ENCODE data around the gene AKAP13.

AKAP13 gene

GRCh38 chr15:85619992-85620689 lies 239.7 kb downstream of the AKAP13 start:
- DNase-seq = no peak

DNA sequence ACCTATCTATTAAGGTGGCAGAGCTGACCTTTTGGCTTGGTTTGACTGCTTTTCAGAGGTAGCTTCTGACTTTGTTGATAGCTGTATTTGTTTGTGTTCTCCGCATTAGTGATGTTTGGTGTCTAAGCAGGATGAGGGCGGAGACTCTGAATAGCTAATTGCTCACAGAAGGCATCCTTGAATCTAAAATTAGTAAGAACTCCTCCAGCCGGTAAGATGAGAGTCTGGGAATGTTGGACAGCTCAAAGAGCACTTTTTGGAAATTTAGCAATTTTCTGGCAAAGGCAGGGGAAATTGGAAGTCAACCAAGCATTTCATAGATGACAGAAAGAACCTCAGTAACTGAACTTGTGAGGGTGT lies 240.3 kb downstream of the AKAP13 start:
- DNase-seq = no peak

- no peak for DNase-seq
Measured at GRCh38 chr15:85621094-85621493, 240.7 kb downstream of the AKAP13 start.

- no peak for DNase-seq
Measured at GRCh38 chr15:85622221-85622831, 241.9 kb downstream of the AKAP13 start.

DNA sequence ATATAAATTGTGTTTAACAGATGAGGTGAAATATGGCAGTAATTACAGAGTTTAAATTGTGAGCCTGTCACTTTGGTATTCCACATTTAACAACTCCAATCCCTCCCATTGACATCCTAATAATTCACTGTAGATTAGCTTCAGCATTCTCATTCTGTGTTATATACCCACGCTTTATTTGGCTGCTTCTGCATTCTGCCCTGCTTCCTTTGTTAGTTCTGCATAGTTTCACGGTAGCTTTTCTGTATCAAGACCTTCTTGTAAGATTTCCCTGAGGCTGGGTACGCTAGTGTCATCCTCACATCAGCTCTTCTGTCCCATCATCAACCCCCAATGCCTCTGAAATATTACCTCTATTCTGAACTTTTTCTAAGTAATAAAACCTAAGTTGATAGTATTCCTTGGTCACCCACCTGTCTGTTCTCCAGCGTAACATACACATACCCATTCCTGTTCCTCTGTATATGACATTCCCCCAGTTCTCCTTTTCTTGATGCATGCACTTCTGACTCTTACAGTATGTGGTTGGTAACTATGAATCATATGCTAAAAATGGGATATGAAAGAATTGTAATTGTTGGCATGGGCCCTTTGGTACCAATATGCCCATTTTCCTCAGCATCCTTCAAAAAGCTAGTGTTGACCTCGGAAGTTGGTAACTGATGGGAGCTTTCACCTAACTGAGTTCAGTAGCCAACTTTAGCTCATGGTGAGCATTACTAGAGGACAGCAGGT lies 243.1 kb downstream of the AKAP13 start:
- DNase-seq = peak in 1 of 56 donors; percentile 5

DNA sequence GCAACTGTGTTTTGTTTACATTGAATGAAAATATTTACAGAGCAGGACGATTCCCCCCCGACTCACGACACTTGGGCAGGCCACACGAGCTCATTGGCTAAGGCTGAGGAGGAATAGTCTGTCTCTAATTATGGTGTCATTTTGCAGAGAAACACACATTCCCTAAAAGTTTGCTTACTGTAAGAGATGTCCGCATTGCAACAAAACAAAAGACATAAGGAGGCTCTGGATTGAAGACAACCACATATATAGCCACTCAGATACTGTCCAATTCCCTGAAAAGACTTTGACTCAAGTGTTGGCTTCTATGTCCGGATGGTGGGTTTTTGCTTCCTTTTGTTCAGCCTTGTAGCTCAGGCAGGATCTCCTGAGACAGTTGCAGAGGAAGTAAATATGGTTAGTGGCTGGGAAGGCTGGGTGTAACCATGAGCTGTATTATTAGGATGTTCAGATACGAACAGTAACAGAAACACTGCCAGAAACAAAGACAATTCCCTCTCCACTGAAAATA lies 243.9 kb downstream of the AKAP13 start:
- no peak for DNase-seq

GRCh38 chr15:85625166-85625830 lies 244.9 kb downstream of the AKAP13 start:
- no peak for DNase-seq

- DNase-seq = no peak
Measured at GRCh38 chr15:85625856-85626255, 245.5 kb downstream of the AKAP13 start.

DNA sequence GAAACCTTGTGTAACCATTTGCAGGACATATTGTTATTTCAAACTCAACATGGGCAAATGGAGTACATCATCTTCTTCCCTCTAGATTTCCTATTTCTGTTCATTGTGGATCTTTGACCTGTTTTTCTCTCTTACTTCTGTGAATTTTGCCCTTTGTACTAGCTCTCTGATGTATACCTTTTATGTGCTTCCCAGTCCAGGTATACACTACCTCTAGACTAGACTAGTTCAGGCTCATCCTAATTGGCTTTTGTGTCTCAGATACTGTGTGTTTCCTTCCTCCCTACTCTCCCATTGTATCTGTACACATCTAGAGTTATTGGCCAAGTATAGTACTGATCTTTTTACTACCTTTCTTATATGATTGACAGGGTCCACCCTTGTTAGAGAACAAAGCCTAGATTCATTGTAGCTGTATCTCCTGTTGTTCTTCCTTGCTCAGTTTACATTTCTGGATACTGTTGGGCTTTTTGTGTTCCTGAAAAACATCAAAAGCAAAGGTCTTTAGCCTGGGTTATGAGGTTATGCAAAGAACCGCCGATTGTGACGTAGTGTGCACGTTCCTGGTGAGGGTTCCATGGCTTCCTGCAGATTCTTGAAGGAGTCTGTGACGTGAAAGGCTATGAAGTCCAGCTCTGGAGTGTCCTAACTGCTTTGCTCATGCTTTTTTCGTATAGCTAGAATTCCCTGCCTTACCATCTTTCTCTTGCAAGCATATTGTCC lies 247.0 kb downstream of the AKAP13 start:
- DNase-seq = no peak

- DNase-seq = no peak
Measured at GRCh38 chr15:85630311-85630710, 249.9 kb downstream of the AKAP13 start.

DNA sequence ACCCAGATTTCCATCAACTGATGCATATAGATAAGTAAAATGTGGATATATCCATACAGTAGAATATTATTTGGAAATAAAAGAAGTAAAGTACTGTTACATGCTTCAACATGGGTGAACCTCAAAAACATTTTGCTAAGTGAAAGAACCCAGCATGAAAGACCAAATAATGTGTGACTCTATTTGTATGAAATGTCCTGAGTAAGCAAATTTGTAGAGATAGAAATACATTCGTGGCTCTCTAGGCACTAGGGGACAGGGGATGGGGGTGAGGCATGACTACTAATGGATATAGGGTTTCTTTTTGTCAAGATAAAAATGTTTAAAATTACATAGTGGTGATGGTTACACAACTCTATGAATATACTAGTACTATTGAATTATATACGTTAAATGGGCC lies 250.6 kb downstream of the AKAP13 start:
- DNase-seq = no peak

DNA sequence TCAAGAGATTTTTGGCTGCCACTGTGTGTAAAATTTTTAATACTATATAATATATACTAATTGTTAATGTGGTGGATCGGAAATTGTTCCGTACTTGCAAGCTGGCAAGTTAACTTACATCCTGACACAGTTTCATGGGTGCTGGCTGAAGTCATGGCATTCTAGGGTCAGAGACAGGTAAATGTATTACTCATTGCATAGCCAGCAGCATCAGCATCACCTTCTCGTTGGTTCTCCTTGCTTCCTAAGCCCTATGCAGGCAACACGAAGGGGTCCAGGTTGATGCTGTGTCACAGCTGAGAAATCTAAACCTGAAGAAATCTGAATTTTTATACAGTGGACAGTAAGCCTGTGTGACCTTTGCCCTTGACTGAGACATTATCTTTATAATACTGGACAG lies 251.6 kb downstream of the AKAP13 start:
- DNase-seq = no peak

- no peak for DNase-seq
Measured at GRCh38 chr15:85633859-85634258, 253.5 kb downstream of the AKAP13 start.

GRCh38 chr15:85636351-85636750 lies 255.9 kb downstream of the AKAP13 start:
- DNase-seq = no peak

- DNase-seq = peak in 1 of 56 donors; percentile 18
Measured at GRCh38 chr15:85639752-85640381, 259.5 kb downstream of the AKAP13 start.

DNA sequence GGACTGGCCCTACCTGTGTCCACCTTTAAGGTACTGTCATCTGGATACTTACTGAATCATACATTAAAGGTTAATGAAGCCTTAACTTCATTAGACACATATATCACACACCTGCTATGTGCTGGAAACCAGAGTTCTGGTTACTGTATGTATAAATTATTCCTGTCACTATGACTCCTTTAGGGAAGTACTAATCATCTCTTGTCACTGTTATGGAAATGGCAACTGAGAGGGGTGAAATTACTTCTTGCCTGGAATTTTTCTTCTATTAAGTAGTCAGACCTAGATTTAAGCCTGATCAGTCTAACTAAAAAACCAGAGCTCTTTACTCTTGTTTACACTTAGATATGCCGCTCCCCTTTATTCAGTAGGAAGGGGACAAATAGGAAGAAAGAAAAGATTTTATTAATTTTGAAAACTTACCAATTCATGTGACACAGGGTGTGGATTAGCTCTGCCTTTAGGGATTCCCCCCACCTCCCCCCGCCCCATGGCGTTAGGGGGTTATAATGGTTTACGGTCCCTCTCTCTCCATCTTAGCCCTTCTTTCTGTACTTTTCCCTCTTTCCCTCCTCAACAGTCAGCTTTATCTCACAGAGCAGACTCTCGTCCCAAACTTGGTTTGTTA lies 261.8 kb downstream of the AKAP13 start:
- DNase-seq = peak in 1 of 56 donors; percentile 44

DNA sequence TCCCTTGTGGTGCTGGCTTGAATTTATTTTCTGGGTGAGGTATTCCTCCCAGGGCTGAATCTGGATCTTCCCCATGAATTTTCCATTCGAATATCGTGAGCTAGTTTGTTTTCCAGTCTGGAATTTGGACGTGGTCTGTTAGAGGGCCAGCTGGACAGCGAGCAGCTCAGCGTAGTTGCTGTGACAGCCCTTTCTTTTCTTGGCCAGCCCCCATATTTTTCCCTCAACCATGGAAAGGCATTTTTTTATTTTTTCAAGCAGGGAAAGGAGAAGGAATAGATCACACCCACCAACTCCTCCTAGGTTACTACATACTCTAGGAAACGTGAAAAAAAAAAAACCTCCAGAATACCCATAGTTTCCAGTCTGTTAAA lies 262.3 kb downstream of the AKAP13 start:
- DNase-seq = peak in 1 of 56 donors; percentile 44

- DNase-seq = no peak
Measured at GRCh38 chr15:85646538-85647091, 266.2 kb downstream of the AKAP13 start.

DNA sequence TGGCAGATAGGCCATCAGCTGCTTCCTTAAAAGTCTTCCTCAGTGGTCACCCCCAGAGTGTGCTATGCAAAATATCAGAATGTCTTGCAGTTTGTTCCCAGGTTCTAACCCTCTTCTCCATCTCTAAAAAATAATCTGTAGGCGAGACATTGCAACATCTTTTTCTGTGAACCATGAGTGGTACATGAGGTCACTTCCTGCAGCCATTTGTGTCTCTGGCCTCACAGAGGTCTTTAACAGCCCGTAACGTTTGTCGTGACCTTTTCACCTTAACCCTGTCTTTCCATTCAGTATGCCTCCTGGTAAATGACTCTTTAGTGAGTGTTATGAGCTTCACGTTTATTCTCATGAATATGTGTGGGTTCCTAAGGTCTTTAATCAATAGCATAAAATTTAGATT lies 269.0 kb downstream of the AKAP13 start:
- no peak for DNase-seq

DNA sequence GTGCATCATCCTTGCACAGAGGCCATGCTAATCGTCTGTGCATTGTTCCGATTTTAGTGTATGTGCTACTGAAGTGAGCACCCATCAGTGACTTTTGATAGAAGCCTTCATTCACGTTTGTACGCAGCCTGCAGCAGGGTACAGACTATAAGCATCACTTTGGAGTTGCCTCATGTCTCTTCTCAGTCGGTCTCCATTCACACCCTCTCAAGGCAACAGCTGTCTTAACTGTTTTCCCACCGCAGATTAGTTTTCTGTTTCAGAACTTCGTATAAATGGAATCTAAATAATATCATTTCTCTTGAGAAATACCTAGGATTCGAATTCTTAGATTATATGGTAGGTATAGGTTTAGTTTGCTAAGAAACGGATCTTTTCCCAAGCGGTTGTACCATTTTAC lies 271.1 kb downstream of the AKAP13 start:
- DNase-seq = no peak

Data from nucleus accumbens (tissue), 56 donors.